ENCODE results near the gene DCDC1. TPM values are rescaled to one million over a fixed set of nuclear protein-coding genes. Genes with fewer than 3 reads are reported as not detected.
"Not testable (repeated sequence)": the region's sequence is repeated elsewhere in the genome, so short reads cannot be mapped to it uniquely, and the experiment has no call there.

DCDC1 gene
- total RNA-seq, 4 donors from 2014 or later: 0.05 to 0.81 (median 0.42) TPM; not detected in 1

- intact Hi-C loops (cut with DNase I; ENCODE audit: low total_unique reads): no loop called here
- no peak for DNase-seq (ENCODE audit: low spot score in 2 of 2)
- TF ChIP-seq CTCF (IDR thresholded peaks at IDR 0.05) (no peak), POLR2A (IDR thresholded peaks at IDR 0.05) (no peak)
- WGBS, 2 donors: 82 to 83% methylated on average over 3 of the region's 3 CpGs
- no peak overlapping the region for H3K4me3 ChIP-seq (ENCODE audit: low read depth, poor library complexity, severe bottlenecking)
Measured at GRCh38 chr11:31295308-31295707, 74.2 kb downstream of the DCDC1 start.

GRCh38 chr11:31273527-31273926, 96.0 kb downstream of the DCDC1 start:
- DNase-seq (ENCODE audit: low spot score in 2 of 2); intact Hi-C loops (cut with DNase I; ENCODE audit: low total_unique reads): not testable (repeated sequence)
- 88 to 94% methylated on average over 3 of the region's 3 CpGs for WGBS, 2 donors

GRCh38 chr11:31267720-31268119, 101.8 kb downstream of the DCDC1 start:
- DNase-seq (ENCODE audit: low spot score in 2 of 2): no peak
- H3K4me3 ChIP-seq (ENCODE audit: low read depth, poor library complexity, severe bottlenecking): no peak overlapping the region
- intact Hi-C loops (cut with DNase I; ENCODE audit: low total_unique reads): no loop called here
- no peak for TF ChIP-seq CTCF (IDR thresholded peaks at IDR 0.05)
- TF ChIP-seq POLR2A (IDR thresholded peaks at IDR 0.05): no peak

More at GRCh38 chr11:31273527-31273926, 96.0 kb downstream of the DCDC1 start:
- H3K4me3 ChIP-seq (ENCODE audit: low read depth, poor library complexity, severe bottlenecking): not testable (repeated sequence)

- no peak overlapping the region for H3K4me3 ChIP-seq (ENCODE audit: low read depth, poor library complexity, severe bottlenecking)
- DNase-seq (ENCODE audit: low spot score in 2 of 2): no peak
- TF ChIP-seq POLR2A (IDR thresholded peaks at IDR 0.05): no peak
- no peak for TF ChIP-seq CTCF (IDR thresholded peaks at IDR 0.05)
- WGBS, 2 donors: 90 to 93% methylated on average over 1 of the region's 1 CpG
- intact Hi-C loops (cut with DNase I; ENCODE audit: low total_unique reads): no loop called here
Measured at GRCh38 chr11:31264834-31265233, 104.7 kb downstream of the DCDC1 start.

- DNase-seq (ENCODE audit: low spot score in 2 of 2): no peak
- intact Hi-C loops (cut with DNase I; ENCODE audit: low total_unique reads): no loop called here
- no peak overlapping the region for H3K4me3 ChIP-seq (ENCODE audit: low read depth, poor library complexity, severe bottlenecking)
- TF ChIP-seq CTCF (IDR thresholded peaks at IDR 0.05): no peak
- TF ChIP-seq POLR2A (IDR thresholded peaks at IDR 0.05): no peak
- WGBS, 2 donors: 40 to 52% methylated on average over 5 of the region's 5 CpGs
Measured at GRCh38 chr11:31262761-31263160, 106.8 kb downstream of the DCDC1 start.

- TF ChIP-seq POLR2A (IDR thresholded peaks at IDR 0.05): no peak
- no peak for TF ChIP-seq CTCF (IDR thresholded peaks at IDR 0.05)
- H3K4me3 ChIP-seq (ENCODE audit: low read depth, poor library complexity, severe bottlenecking): no peak overlapping the region
- DNase-seq (ENCODE audit: low spot score in 2 of 2): no peak
- 65 to 83% methylated on average over 1 of the region's 1 CpG for WGBS, 2 donors
- intact Hi-C loops (cut with DNase I; ENCODE audit: low total_unique reads): no loop called here
Measured at GRCh38 chr11:31259797-31260196, 109.7 kb downstream of the DCDC1 start.

Data from lower leg skin (tissue), 4 donors.